Upper lobe of right lung (tissue), 1 donor: ENCODE measurements around the gene PRTFDC1. TPM values are rescaled to one million over a fixed set of nuclear protein-coding genes. Genes with fewer than 3 reads are reported as not detected.
"Not testable (repeated sequence)": the region's sequence is repeated elsewhere in the genome, so short reads cannot be mapped to it uniquely, and the experiment has no call there.

Source experiments
- ATAC-seq: fragments of 200-7000 bp; cut with Tn5 transposase; one replicate; pipeline ENCODE4 v1.9.1; 2020; ENCODE audit warnings: mild to moderate bottlenecking, moderate library complexity
- DNase-seq: peaks from one replicate; pipeline ENCODE4 v3.0.0-alpha.2; 2020
- H3K27ac ChIP-seq: fragments of 200-600 bp; one replicate; pipeline ENCODE4 v1.8.0; 2022
- H3K27me3 ChIP-seq: fragments of 200-600 bp; one replicate; pipeline ENCODE4 v1.8.0; 2022; ENCODE audit warnings: mild to moderate bottlenecking
- H3K36me3 ChIP-seq: fragments of 200-600 bp; one replicate; pipeline ENCODE4 v1.8.0; 2022
- H3K4me1 ChIP-seq: fragments of 200-600 bp; one replicate; pipeline ENCODE4 v1.8.0; 2022
- H3K4me3 ChIP-seq: fragments of 200-600 bp; one replicate; pipeline ENCODE4 v1.8.0; 2022; ENCODE audit warnings: mild to moderate bottlenecking
- H3K9me3 ChIP-seq: fragments of 200-600 bp; one replicate; pipeline ENCODE4 v1.8.0; 2022
- CTCF ChIP-seq: fragments of 200-600 bp; IDR thresholded peaks from one replicate; pipeline ENCODE4 v1.8.0; 2022; ENCODE audit warnings: antibody characterized with exemption
- intact Hi-C: fragments of 100-400 bp; cut with DNase I; formaldehyde crosslinking; loops from one replicate; pipeline ENCODE4 v1.11.0; 2022
- total RNA-seq: library from RNA; stranded (reverse); fragmentation: NEBNext Ultra II Directional; extraction: Animal tissue kit (Norgen Biotek cat#: 25700); gene quantifications from one replicate; pipeline ENCODE4 v1.2.1, GENCODE V29; 2021
- donor health status: DM: no; HTN: yes; CAD: no; lungs with severe emphysema.

PRTFDC1 gene
- total RNA-seq, 1 donor from 2014 or later, result 2.7 TPM

GRCh38 chr10:24973163-24973562 lies 20.8 kb upstream of the PRTFDC1 start:
- H3K36me3 ChIP-seq, result no peaks in the 10 kb centered on the region
- no peak overlapping the region for H3K27ac ChIP-seq
- H3K27me3 ChIP-seq, result no peaks in the 10 kb centered on the region
- no peak for ATAC-seq
- no peaks in the 10 kb centered on the region for H3K9me3 ChIP-seq
- H3K4me1 ChIP-seq, result no peaks in the 10 kb centered on the region
- TF ChIP-seq CTCF, result no peak
- intact Hi-C loops, result no loop called here
- DNase-seq, result no peak
- no peak overlapping the region for H3K4me3 ChIP-seq

DNA sequence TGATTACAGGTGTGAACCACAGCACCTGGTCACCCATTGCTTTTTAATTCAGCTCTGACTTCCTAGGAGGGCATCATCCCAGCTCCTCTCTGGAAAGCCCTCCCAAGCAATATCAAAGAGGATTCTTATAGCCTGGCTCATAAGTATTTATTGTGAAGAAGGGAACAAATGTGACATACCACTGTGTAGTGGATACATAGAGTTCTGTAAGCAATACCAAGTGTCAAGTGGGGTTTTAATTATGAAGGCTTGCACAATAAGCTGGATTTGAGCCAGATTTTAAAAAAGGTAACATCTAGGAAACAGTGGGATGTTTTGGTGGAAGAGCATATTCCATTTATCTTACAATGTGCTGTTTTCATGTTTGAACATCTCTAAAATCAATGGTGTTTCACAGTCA lies 19.0 kb upstream of the PRTFDC1 start:
- ATAC-seq, result no peak
- no peaks in the 10 kb centered on the region for H3K9me3 ChIP-seq
- TF ChIP-seq CTCF, result no peak
- H3K27ac ChIP-seq, result no peak overlapping the region
- no peak for DNase-seq
- no peaks in the 10 kb centered on the region for H3K27me3 ChIP-seq
- H3K4me1 ChIP-seq, result no peaks in the 10 kb centered on the region
- no peak overlapping the region for H3K4me3 ChIP-seq
- no peaks in the 10 kb centered on the region for H3K36me3 ChIP-seq
- intact Hi-C loops, result no loop called here

- intact Hi-C loops, result no loop called here
- Histone ChIP-seq H3K27me3 (no peaks in the 10 kb centered on the region), H3K27ac (no peak overlapping the region), H3K36me3 (no peaks in the 10 kb centered on the region), H3K4me3 (no peak overlapping the region), H3K4me1 (no peaks in the 10 kb centered on the region), H3K9me3 (no peaks in the 10 kb centered on the region)
- ATAC-seq (no peak), DNase-seq (no peak)
- TF ChIP-seq CTCF, result no peak
These were observed 17.5 kb upstream of the PRTFDC1 start for GRCh38 chr10:24969841-24970281.

GRCh38 chr10:24968951-24969350 lies 16.5 kb upstream of the PRTFDC1 start:
- H3K27me3 ChIP-seq, H3K36me3 ChIP-seq, intact Hi-C loops, H3K4me1 ChIP-seq, H3K9me3 ChIP-seq, DNase-seq, H3K4me3 ChIP-seq, ATAC-seq, H3K27ac ChIP-seq: not testable (repeated sequence)

- intact Hi-C loops, result no loop called here
- Histone ChIP-seq H3K27ac (no peak overlapping the region), H3K4me3 (no peak overlapping the region), H3K4me1 (no peaks in the 10 kb centered on the region), H3K9me3 (no peaks in the 10 kb centered on the region), H3K27me3 (no peaks in the 10 kb centered on the region), H3K36me3 (no peaks in the 10 kb centered on the region)
- no peak for TF ChIP-seq CTCF
- DNase-seq (no peak), ATAC-seq (no peak)
These were observed 15.9 kb upstream of the PRTFDC1 start for GRCh38 chr10:24968349-24968748.

- intact Hi-C loops, result no loop called here
- H3K27ac ChIP-seq, result no peak overlapping the region
- no peak for ATAC-seq
- no peaks in the 10 kb centered on the region for H3K4me1 ChIP-seq
- DNase-seq, result no peak
- no peak for TF ChIP-seq CTCF
- H3K27me3 ChIP-seq, result no peaks in the 10 kb centered on the region
- H3K36me3 ChIP-seq, result no peaks in the 10 kb centered on the region
- H3K4me3 ChIP-seq, result no peak overlapping the region
- no peaks in the 10 kb centered on the region for H3K9me3 ChIP-seq
These were observed 14.6 kb upstream of the PRTFDC1 start for GRCh38 chr10:24966962-24967481.
